Amniotic stem cell (primary cell): Measurements from ENCODE around the gene VMO1.

Experiments
- DNase-seq: peaks from one replicate; lab custom pipeline; 2025; lab: John Stamatoyannopoulos, UW

The VMO1 gene

DNA sequence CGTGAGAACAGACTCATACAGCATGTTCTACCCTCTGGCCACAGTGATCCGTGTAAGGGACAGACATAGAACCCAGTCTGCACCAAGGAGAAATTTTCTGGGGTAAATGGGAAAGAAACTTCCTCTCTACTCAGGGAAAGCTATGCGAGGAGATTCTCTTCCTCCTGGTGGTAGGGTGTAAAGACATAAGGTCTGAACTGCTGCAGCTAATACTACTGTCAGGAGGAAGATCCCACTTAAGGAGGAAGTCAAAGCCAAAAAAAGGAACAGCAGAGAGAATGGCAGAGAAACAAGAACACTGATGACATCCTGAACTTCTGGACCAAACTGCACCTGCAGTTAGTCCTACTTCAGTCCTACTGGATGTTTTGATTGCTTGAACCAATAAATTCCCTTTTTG is 21.6 kb downstream of the VMO1 start:
- DNase-seq, result no peak

DNA sequence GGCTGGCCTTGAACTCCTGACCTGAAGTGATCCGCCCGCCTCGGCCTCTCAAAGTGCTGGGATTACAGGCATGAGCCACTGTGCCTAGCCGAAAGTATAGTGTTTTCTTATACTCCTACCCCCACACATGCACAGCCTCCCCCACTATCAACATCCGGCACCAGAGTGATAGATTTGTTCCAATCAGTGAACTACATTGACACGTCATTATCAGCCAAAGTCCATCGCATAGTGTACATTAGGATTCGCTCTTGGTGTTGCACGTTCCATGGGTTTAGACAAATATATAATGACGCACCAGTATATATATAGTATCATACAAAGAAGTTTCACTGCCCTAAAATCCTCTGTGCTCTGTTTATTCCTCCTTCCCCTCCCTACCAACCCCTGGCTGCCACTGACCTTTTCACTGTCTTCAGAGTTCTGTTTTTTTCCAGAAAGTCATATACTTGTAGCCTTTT is 26.4 kb downstream of the VMO1 start:
- DNase-seq, result no peak

DNA sequence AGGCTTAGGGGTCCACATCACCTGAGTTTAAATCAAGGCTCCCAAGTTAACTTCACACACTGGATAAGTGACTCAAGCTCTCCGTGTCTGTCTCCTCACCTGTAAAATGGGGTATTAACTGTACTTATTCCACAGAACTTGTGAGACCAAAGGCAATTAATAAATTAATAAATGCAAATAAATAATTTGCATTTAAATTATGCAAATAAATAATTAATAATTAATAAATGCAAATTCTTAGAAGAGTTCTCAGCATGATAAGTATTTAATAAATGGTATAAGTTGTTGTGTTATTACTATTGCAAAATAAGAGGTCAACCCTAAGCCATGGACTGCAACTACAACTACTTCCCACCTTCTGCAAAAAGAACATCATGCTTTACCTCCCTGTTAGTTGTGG is 32.8 kb downstream of the VMO1 start:
- DNase-seq, result no peak

DNA sequence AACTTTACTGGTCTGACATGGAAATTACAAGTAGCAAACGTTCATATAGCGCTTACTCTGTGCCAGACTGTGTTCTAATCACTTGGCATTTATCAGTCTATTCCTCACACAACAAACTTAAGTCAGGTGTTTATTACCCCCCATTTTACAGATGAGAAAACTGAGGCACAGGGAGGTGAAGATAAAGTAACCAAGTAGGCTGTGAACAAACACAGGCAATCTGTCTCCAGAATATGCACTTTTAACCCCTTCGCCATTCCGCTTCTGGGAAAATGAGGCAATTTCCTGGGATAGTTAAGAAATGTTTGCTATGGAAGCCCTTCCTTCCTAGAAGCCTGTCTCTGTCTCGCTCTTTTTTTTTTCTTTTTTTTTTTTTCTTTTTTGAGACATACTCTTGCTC is 34.2 kb downstream of the VMO1 start:
- DNase-seq, result no peak

DNA sequence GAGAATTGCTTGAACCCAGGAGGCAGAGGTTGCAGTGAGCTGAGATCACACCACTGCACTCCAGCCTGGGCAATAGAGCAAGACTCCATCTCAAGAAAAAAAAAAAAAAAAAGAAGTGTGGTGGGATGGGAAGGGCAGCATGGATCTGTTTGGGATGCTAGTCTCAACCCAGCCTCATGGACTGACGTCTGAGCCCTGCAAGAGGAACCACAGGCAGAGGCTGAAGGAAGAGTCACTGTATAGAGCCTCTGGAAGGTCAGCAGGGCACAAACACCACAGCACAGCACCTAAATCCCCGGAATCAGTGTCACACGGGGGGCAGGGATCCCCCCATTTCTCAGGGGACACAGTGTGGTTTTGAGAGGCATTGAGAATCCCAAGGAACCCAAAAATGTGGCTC is 35.6 kb downstream of the VMO1 start:
- no peak for DNase-seq

DNA sequence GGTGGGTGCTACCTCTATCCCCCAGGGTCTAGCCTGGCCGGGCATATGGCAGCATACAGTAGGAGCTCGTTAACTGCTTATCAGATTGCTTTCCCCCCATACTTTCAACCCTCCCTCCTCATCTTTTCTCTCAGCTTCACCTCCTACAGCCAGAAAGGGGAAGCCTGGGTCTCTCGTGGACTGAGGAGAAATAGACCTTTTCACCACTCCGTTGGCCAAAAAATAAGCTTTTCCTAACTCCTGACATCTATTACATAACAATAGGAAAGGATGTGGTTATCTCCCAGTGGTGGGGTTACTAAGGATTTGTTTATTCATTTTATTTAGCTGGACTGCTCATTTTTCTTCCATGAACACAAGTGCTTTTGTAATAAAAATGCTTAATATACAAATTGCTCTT is 37.5 kb downstream of the VMO1 start:
- no peak for DNase-seq

DNA sequence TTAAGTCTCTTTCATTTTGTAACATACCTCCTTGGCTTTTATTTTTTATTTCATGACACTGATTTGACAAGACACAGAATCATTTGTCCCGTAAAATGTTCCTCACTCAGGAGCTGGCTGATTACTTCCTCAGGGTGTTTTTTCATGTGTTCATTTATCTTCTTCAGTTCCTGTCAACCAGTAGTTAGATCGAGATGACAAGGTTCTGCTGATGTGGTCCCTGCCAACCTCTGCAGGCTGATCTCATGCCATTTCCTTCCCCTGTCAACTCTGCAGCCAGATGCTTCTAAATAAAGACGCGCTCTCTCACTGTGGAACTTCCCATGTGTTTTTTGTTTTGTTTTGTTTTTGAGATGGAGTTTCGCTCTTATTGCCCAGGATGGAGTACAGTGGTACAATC is 38.3 kb downstream of the VMO1 start:
- DNase-seq, result no peak

DNA sequence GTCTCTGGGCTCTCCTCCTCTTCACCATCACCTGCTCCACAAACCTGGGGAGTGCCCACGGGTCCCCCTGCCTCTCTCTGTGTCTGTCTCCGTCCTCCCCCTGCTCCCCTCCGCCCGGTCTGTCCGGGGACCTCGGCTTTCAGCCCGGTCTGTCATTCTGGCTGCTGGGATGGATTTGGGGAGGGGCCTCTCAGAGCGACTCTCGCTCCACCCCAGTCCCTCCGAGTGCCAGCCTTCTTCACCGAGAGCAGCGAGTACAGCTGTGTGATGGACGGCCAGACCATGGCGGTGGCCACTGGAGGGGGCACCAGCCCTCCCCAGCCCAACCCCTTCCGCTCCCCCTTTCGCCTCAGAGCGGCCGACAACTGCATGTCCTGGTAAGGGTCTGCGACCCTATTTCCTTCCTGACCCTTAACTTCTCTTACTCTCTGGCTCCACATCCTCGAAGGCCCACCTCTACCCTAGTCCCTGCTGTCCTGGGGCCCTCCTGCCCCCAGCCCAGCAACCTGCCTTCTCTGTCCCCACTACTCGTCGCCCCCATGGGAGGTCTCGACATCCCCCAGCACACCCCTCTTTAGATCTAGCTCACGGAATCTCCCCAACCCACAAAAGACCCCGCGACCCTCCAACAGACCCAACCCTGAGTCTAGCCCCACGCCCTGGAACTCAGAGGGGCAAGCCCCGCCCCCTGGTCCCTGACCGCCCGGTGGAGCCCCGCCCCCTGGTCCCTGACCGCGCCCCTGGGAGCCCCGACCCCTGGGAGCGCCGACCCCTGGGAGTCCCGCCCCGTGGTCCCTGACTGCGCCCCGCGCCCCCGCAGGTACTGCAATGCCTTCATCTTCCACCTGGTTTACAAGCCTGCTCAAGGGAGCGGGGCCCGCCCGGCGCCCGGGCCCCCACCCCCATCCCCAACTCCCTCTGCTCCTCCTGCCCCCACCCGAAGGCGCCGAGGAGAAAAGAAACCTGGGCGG is 40.9 kb downstream of the VMO1 start:
- DNase-seq, result no peak

DNA sequence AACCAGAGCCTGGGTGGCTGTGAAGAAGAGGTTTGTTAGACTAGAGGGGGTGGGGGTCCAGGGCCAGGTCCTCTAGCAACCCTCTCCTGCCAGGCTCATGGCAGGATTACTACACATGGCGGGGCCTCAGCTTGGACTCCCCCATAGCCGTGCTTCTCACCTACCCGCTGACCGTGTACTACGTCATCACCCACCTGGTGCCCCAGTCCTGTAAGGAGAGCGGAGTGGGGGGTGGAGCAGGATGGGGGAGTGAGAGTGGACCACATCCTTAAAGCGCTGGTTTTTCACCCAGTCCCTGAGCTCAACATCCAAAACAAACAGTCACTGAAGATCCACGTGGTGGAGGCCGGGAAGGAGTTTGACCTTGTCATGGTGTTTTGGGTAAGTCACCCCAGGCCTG is 42.3 kb downstream of the VMO1 start:
- no peak for DNase-seq

DNA sequence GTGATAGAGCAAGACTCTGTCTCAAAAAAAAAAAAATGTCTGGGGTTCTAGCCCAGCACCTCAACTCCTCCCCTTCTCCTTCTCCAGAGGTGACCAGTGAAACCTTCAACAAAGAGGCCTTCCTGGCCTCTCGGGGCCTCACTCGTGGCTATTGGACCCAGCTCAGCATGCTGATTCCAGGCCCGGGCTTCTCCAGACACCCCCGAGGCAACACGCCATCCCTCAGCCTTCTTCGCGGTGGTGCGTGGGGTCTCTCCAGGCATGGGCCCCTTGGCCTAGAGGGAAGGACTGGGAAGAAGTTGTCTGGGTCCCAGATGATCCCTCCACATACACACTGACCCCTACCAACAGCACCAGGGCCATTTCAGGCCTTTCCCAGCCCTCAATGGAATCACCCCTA is 42.9 kb downstream of the VMO1 start:
- DNase-seq, result no peak

DNA sequence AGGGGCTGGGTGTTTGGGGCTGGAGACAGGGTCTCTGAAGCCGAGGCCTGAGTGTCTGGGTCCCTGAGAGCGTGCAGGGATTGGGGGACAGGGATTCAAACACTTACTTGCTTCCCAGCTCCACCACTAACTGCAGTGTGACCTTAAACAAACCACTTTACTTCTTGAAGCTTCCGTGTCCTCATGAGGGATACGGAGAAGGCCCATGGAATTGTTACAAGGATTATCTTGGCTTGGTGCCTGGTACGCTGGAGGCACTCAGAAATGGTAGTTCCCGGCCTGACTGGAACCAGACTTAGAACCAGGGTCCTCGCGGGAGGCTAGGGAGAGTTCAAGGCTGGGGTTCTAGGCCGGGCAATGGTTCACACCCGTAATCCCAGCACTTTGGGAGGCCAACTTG is 43.5 kb downstream of the VMO1 start:
- DNase-seq, result no peak

DNA sequence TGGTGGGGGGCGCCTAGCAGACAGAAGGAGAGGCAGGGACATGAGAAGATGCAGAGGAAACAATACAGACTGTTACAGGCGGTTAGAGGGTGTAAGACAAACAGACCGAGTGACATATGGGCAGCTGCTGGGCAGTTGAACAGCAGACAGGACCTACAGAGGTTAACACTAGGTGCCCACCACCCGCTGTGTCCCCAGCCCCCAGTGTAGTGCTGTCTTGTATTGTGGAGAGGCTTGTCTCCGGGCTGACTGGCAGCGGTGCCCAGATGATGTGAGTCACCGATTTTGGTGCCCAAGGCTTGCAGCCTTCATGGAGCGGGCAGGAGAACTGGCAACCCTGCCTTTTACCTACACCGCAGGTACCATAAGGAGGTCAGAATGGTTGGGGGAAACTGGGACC is 44.0 kb downstream of the VMO1 start:
- DNase-seq, result no peak

DNA sequence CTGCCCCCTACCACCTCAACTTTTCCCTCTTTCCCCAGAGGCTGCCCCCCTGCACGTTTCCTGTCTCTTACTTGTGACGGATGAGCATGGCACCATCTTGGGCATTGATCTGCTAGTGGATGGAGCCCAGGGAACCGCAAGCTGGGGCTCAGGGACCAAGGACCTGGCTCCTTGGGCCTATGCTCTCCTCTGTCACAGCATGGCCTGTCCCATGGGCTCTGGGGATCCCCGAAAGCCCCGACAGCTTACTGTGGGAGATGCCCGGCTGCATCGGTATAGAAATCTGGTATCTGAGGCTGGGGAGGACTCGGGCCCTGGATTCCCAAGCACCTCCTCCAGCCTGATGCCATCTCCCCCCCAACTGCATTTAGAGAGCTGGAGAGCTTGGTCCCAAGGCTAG is 44.6 kb downstream of the VMO1 start:
- no peak for DNase-seq

DNA sequence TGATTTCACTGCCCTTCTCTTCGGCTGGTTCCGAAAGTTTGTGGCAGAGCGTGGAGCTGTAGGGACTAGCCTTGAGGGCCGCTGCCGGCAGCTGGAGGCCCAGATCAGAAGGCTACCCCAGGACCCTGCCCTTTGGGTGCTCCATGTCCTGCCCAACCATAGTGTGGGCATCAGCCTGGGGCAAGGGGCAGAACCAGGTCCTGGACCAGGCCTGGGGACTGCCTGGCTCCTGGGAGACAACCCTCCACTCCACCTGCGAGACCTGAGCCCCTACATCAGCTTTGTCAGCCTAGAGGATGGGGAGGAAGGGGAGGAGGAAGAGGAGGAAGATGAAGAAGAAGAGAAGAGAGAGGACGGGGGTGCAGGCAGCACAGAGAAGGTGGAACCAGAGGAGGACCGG is 45.6 kb downstream of the VMO1 start:
- DNase-seq, result no peak

DNA sequence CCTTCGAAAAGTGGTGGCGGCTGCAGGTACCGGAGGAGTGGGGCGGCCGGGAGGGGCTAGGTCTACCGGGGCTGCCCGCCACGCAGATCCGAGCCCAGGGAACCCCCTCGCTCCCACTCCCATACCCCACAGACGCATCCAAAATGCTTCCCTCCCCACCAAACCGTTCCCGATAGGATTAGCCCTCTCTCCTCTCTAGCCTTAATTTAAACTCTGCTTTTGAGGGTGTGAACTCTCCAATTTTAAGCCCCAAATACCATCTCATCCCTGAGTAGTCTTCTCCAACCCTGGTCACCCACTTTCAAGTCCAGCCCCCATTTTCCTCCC is 46.2 kb downstream of the VMO1 start:
- DNase-seq, result no peak

DNA sequence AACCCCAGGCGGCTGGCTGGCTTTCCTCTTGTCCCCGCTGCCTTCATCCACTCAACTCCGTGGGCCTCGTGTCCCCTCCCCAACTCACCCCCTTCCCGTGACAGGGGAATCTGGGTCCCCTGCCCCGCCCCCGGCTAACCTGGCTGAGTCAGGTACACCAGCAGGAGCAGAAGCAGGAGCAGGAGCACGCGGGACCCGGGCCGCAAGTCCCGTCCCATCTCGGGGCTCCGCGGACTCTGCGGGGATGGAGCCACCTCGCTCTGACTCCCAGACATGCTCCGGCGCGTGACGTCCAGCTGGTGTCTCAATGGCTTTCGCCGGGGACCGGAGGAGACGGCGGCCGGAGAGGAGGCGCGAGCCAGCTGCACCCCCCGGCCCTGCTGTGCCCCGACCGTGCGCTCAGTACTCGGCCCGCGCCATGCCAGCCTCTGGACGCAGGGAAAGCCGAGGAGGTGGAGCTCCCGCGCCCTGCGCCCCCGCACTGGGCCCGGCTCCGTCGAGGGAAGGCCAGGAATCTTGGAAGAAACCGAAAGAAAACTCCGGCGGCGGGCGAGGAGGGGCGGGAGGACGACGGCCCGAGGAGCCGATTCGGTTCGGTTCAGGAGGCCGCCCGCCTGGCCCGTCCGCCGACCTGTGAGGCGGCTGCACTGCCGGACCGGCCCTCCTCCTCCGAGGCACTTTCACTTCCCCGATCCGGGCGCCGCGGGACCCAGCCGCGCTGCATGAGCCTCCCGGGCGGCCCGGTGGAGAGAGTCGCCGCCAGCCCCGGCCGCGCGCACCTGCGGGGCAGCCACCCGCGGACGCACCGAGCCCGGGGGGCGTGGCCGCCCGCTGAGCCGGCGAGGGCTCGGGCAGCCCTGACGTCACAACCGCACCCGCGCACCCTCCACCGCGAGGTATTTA is 46.8 kb downstream of the VMO1 start, which contains the start of the genes CXCL16 and ZMYND15:
Gene CXCL16 (minus strand): TSS at position 807 of the 903 bp plus-strand sequence. CDS start 589 bp downstream, at position 218.
Gene ZMYND15 (plus strand): TSS at position 712 of the 903 bp plus-strand sequence. CDS start 716 bp downstream, outside the sequence.
- no peak for DNase-seq

DNA sequence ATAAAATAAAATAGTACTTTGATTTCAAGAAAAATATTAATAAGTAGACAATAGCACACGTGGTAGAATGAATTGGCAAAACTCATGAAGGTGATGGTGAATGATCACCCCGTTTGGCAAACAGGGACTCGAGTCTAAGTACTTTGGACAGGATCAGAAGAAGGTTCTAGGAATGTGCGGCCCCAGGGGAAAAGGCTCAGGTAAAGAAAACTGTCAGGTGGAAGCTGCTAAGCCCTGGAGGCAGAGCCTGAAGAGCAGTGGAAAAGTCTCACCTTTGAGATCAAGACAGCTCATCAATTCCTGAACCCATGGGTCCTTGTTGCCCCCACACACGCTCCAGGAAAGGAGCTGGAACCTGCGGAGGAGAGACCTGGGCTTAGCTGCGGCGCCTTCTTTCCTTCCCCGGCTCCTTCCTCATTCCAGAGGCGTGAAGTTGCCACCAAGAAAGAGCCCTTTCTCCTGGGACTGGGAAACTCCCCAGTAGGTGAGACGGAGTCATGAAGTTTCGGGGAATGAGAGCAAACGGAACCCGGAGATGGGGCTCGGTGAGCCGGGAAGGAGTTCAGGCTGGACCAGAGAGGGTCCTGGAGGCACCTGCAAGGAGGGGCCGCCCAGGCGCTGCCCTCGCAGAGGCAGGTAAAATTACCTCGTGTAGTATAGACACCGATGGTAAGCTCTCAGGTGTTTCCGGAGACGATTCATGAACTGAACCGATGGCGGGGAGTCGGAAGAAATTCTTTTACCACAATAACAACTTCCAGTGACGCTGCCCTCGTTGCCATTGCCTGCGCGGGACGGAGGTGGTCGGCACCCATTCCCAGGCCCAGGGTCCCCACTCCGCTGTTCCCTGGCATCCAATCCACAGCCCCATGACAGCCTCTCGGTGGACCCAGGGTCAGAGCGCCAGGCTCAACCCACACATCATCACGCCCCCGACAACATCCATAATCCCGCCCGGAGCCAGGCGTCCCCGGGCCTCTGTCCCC is 47.7 kb downstream of the VMO1 start:
- DNase-seq, result no peak

DNA sequence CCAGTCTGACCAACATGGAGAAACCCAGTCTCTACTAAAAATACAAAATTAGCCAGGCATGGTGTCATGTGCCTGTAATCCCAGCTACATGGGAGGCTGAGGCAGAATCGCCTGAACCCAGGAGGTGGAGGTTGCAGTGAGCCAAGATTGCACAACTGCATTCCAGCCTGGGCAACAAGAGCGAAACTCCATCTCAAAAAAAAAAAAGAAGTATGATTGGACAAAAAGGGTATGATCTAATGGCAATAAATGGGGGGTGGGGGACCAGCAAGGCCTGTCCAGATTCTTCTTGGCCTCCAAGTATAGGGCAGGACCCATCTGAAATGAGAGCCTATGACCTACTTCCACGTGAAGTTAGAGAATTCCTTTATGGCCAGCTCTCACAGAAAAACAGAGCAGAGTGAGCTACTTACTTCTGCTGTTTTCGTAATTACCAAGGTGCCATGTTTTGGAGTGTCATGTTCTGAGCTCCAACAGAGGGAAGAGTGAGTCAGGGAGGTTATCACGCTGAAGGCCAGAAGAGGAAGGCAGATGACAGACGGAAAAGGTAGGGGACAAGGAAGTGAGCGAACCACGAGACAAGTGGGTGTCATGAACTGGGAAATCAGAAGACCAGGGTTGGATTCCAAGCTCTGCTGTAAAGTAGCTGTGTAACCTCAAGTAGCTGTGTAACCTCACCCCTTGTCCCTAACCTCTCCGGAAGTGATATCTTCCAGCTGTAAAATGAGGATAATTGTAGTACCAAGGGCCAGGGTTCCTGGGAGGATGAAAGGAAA is 50.1 kb downstream of the VMO1 start:
- no peak for DNase-seq
